ENCODE data around the gene TMEM151A.
A peak's percentile ranks its signal among the peaks of the same experiment; 100 is the strongest.

TMEM151A gene

DNA sequence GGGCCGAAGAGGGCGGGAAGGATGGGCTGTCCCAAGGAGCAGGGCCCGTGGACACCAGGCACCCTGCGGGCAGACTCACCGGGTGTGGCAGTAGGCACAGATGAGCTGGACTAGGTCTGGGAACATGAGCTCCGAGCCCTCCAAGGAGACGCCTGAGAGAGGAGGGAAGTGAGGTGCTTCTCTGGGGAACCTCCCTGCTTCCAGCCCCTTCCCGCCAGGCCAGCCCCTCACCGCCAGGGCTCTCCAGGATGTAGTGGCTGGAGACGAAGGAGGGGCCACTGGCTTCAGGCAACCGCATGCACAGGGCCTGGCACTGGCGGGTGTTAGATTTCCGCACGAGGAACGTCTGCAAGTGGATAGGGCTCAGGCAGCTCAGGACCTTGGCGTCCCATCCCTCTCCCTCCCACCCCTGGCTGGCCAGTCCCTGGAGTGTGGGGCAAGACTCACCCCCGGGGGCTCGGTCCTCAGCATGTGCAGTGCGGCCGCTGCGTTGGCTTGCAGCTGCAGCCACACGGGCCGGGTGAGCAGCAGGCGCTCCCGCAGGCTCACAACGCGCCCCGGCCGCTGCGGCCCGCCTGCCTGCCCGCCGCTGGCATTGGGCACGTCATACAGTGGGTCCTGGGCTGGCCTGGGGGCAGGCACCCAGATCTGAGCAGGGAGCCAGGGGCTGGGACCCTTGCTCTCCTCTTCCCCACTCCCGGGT, 44.0 kb downstream of the TMEM151A start:
- Histone ChIP-seq H3K79me1 (ENCODE audit: low read length) (no peaks in the 10 kb centered on the region), H3K4me3 (ENCODE audit: low read length) (peak overlapping the region; percentile 19), H3K27me3 (ENCODE audit: insufficient read depth, low read length, poor library complexity) (no peaks in the 10 kb centered on the region), H2BK120ac (ENCODE audit: low read depth, low read length) (no peak overlapping the region), H4K5ac (ENCODE audit: low read length) (no peak overlapping the region), H3K4me1 (ENCODE audit: control insufficient read depth, low read depth, low read length) (peaks cover 2% of the 10 kb centered on the region), H3K36me3 (ENCODE audit: control insufficient read depth, insufficient read depth, low read length) (peaks cover 3% of the 10 kb centered on the region), H3K4me2 (ENCODE audit: low read length) (peak overlapping the region; percentile 69), H3K56ac (ENCODE audit: low read length) (peak overlapping the region; percentile 77), H2AK5ac (ENCODE audit: low read length) (no peak overlapping the region), H3K18ac (ENCODE audit: low read length) (no peak overlapping the region), H3K27ac (ENCODE audit: low read depth, low read length) (no peak overlapping the region), H2BK5ac (ENCODE audit: low read length) (no peak overlapping the region), H3K9ac (ENCODE audit: low read length) (peak overlapping the region; percentile 75), H4K8ac (ENCODE audit: low read depth, low read length) (no peak overlapping the region), H3K4ac (ENCODE audit: low read depth, low read length) (no peak overlapping the region), H3K23ac (ENCODE audit: low read length) (no peak overlapping the region), H3K79me2 (ENCODE audit: control insufficient read depth, insufficient read depth, low read length) (no peaks in the 10 kb centered on the region), H2BK15ac (replicated peaks; ENCODE audit: low read depth) (no peak overlapping the region)
- WGBS (ENCODE audit: extremely low coverage, insufficient coverage, low lambda C conversion rate): no CpG with 5 or more reads among the region's 35 CpGs
- peak; percentile 74 for DNase-seq

- peak within 1 kb of the TSS; percentile 19 for H3K4me3 ChIP-seq (ENCODE audit: low read length)
- H3K18ac ChIP-seq (ENCODE audit: low read length): no peak within 1 kb of the TSS
- H3K27me3 ChIP-seq (ENCODE audit: insufficient read depth, low read length, poor library complexity): no peaks in the 10 kb centered on the region
- no peak within 1 kb of the TSS for H2AK5ac ChIP-seq (ENCODE audit: low read length)
- peaks cover 5% of the 10 kb centered on the region for H3K36me3 ChIP-seq (ENCODE audit: control insufficient read depth, insufficient read depth, low read length)
- peak within 1 kb of the TSS; percentile 75 for H3K9ac ChIP-seq (ENCODE audit: low read length)
- H2BK5ac ChIP-seq (ENCODE audit: low read length): no peak within 1 kb of the TSS
- H3K4ac ChIP-seq (ENCODE audit: low read depth, low read length): no peak within 1 kb of the TSS
- WGBS (ENCODE audit: extremely low coverage, insufficient coverage, low lambda C conversion rate): no CpG with 5 or more reads among the region's 22 CpGs
- peak within 1 kb of the TSS; percentile 77 for H3K56ac ChIP-seq (ENCODE audit: low read length)
- H4K8ac ChIP-seq (ENCODE audit: low read depth, low read length): no peak within 1 kb of the TSS
- no peaks in the 10 kb centered on the region for H3K79me1 ChIP-seq (ENCODE audit: low read length)
- no peak within 1 kb of the TSS for H4K5ac ChIP-seq (ENCODE audit: low read length)
- DNase-seq: peak; percentile 94
- no peak within 1 kb of the TSS for H2BK15ac ChIP-seq (replicated peaks; ENCODE audit: low read depth)
- peaks cover 2% of the 10 kb centered on the region for H3K4me1 ChIP-seq (ENCODE audit: control insufficient read depth, low read depth, low read length)
- H2BK120ac ChIP-seq (ENCODE audit: low read depth, low read length): no peak within 1 kb of the TSS
- peak within 1 kb of the TSS; percentile 69 for H3K4me2 ChIP-seq (ENCODE audit: low read length)
- H3K23ac ChIP-seq (ENCODE audit: low read length): no peak within 1 kb of the TSS
- H3K27ac ChIP-seq (ENCODE audit: low read depth, low read length): no peak within 1 kb of the TSS
- no peaks in the 10 kb centered on the region for H3K79me2 ChIP-seq (ENCODE audit: control insufficient read depth, insufficient read depth, low read length)
Measured at GRCh38 chr11:66336234-66337102, 44.8 kb downstream of the TMEM151A start, which contains the start of gene RIN1. Gene RIN1 (minus strand): TSS chr11:66336434. CDS start chr11:66336402, 32 bp downstream.

- no peak overlapping the region for H2BK5ac ChIP-seq (ENCODE audit: low read length)
- H3K79me1 ChIP-seq (ENCODE audit: low read length): no peaks in the 10 kb centered on the region
- H3K23ac ChIP-seq (ENCODE audit: low read length): no peak overlapping the region
- no peak overlapping the region for H3K4me2 ChIP-seq (ENCODE audit: low read length)
- peaks cover 9% of the 10 kb centered on the region for H3K36me3 ChIP-seq (ENCODE audit: control insufficient read depth, insufficient read depth, low read length)
- WGBS (ENCODE audit: extremely low coverage, insufficient coverage, low lambda C conversion rate): no CpG with 5 or more reads among the region's 18 CpGs
- no peak overlapping the region for H3K9ac ChIP-seq (ENCODE audit: low read length)
- H3K4me3 ChIP-seq (ENCODE audit: low read length): no peak overlapping the region
- DNase-seq: no peak
- no peaks in the 10 kb centered on the region for H3K79me2 ChIP-seq (ENCODE audit: control insufficient read depth, insufficient read depth, low read length)
- no peak overlapping the region for H2BK120ac ChIP-seq (ENCODE audit: low read depth, low read length)
- H3K18ac ChIP-seq (ENCODE audit: low read length): no peak overlapping the region
- no peak overlapping the region for H4K8ac ChIP-seq (ENCODE audit: low read depth, low read length)
- no peak overlapping the region for H2AK5ac ChIP-seq (ENCODE audit: low read length)
- no peaks in the 10 kb centered on the region for H3K27me3 ChIP-seq (ENCODE audit: insufficient read depth, low read length, poor library complexity)
- no peak overlapping the region for H4K5ac ChIP-seq (ENCODE audit: low read length)
- peaks cover 2% of the 10 kb centered on the region for H3K4me1 ChIP-seq (ENCODE audit: control insufficient read depth, low read depth, low read length)
- no peak overlapping the region for H2BK15ac ChIP-seq (replicated peaks; ENCODE audit: low read depth)
- H3K56ac ChIP-seq (ENCODE audit: low read length): no peak overlapping the region
- H3K27ac ChIP-seq (ENCODE audit: low read depth, low read length): no peak overlapping the region
- H3K4ac ChIP-seq (ENCODE audit: low read depth, low read length): no peak overlapping the region
Measured at GRCh38 chr11:66337103-66337899, 45.6 kb downstream of the TMEM151A start.

- H3K9ac ChIP-seq (ENCODE audit: low read length): no peak overlapping the region
- H3K23ac ChIP-seq (ENCODE audit: low read length): no peak overlapping the region
- peaks cover 9% of the 10 kb centered on the region for H3K36me3 ChIP-seq (ENCODE audit: control insufficient read depth, insufficient read depth, low read length)
- no CpG with 5 or more reads among the region's 17 CpGs for WGBS (ENCODE audit: extremely low coverage, insufficient coverage, low lambda C conversion rate)
- peaks cover 2% of the 10 kb centered on the region for H3K79me2 ChIP-seq (ENCODE audit: control insufficient read depth, insufficient read depth, low read length)
- H3K4me2 ChIP-seq (ENCODE audit: low read length): no peak overlapping the region
- H2BK120ac ChIP-seq (ENCODE audit: low read depth, low read length): no peak overlapping the region
- H4K8ac ChIP-seq (ENCODE audit: low read depth, low read length): no peak overlapping the region
- H2AK5ac ChIP-seq (ENCODE audit: low read length): no peak overlapping the region
- H3K27me3 ChIP-seq (ENCODE audit: insufficient read depth, low read length, poor library complexity): no peaks in the 10 kb centered on the region
- no peak overlapping the region for H3K4ac ChIP-seq (ENCODE audit: low read depth, low read length)
- no peak overlapping the region for H3K4me3 ChIP-seq (ENCODE audit: low read length)
- peaks cover 8% of the 10 kb centered on the region for H3K79me1 ChIP-seq (ENCODE audit: low read length)
- H2BK15ac ChIP-seq (replicated peaks; ENCODE audit: low read depth): no peak overlapping the region
- no peak overlapping the region for H3K18ac ChIP-seq (ENCODE audit: low read length)
- H3K27ac ChIP-seq (ENCODE audit: low read depth, low read length): no peak overlapping the region
- no peak for DNase-seq
- no peak overlapping the region for H3K56ac ChIP-seq (ENCODE audit: low read length)
- peaks cover 2% of the 10 kb centered on the region for H3K4me1 ChIP-seq (ENCODE audit: control insufficient read depth, low read depth, low read length)
- H4K5ac ChIP-seq (ENCODE audit: low read length): no peak overlapping the region
- H2BK5ac ChIP-seq (ENCODE audit: low read length): no peak overlapping the region
Measured at GRCh38 chr11:66338276-66339161, 46.8 kb downstream of the TMEM151A start.

DNA sequence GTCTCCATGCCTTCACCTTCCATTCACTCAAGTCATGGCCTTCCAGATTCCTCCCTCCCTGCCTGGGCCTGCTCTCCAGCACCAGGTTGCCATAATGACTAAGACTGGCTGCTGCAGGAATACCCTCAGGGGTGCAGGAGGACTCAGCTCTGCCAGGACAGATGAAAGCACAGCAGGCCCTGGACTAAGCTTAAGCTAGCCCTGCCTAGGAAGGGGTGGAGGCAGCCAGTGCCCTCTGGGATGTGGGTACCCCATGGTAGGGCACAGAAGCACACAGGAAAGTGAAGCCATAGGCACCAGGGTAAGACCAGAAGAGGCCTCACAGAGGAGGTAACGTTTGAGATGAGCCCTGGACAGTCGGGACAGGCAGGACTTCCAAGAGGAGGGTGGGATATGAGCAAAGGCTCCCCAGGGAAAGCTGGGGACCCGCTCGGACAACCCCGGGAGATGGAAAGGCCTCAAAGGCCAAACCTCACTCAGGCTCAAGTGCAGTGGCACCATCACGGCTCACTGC, 47.5 kb downstream of the TMEM151A start:
- H2BK5ac ChIP-seq (ENCODE audit: low read length): no peak overlapping the region
- H3K79me2 ChIP-seq (ENCODE audit: control insufficient read depth, insufficient read depth, low read length): peaks cover 8% of the 10 kb centered on the region
- H3K79me1 ChIP-seq (ENCODE audit: low read length): peaks cover 14% of the 10 kb centered on the region
- peaks cover 2% of the 10 kb centered on the region for H3K4me1 ChIP-seq (ENCODE audit: control insufficient read depth, low read depth, low read length)
- no peak overlapping the region for H3K9ac ChIP-seq (ENCODE audit: low read length)
- H3K27me3 ChIP-seq (ENCODE audit: insufficient read depth, low read length, poor library complexity): no peaks in the 10 kb centered on the region
- H4K5ac ChIP-seq (ENCODE audit: low read length): no peak overlapping the region
- H4K8ac ChIP-seq (ENCODE audit: low read depth, low read length): no peak overlapping the region
- H3K27ac ChIP-seq (ENCODE audit: low read depth, low read length): no peak overlapping the region
- no peak overlapping the region for H3K18ac ChIP-seq (ENCODE audit: low read length)
- H2AK5ac ChIP-seq (ENCODE audit: low read length): no peak overlapping the region
- H2BK15ac ChIP-seq (replicated peaks; ENCODE audit: low read depth): no peak overlapping the region
- H3K23ac ChIP-seq (ENCODE audit: low read length): no peak overlapping the region
- H2BK120ac ChIP-seq (ENCODE audit: low read depth, low read length): no peak overlapping the region
- no peak for DNase-seq
- WGBS (ENCODE audit: extremely low coverage, insufficient coverage, low lambda C conversion rate): no CpG with 5 or more reads among the region's 6 CpGs
- no peak overlapping the region for H3K4me3 ChIP-seq (ENCODE audit: low read length)
- no peak overlapping the region for H3K4me2 ChIP-seq (ENCODE audit: low read length)
- H3K4ac ChIP-seq (ENCODE audit: low read depth, low read length): no peak overlapping the region
- H3K36me3 ChIP-seq (ENCODE audit: control insufficient read depth, insufficient read depth, low read length): peaks cover 9% of the 10 kb centered on the region
- H3K56ac ChIP-seq (ENCODE audit: low read length): no peak overlapping the region

Measured in mesendoderm (in vitro differentiated cells).